ENCODE data around the gene P2RX2.

The P2RX2 gene

DNA sequence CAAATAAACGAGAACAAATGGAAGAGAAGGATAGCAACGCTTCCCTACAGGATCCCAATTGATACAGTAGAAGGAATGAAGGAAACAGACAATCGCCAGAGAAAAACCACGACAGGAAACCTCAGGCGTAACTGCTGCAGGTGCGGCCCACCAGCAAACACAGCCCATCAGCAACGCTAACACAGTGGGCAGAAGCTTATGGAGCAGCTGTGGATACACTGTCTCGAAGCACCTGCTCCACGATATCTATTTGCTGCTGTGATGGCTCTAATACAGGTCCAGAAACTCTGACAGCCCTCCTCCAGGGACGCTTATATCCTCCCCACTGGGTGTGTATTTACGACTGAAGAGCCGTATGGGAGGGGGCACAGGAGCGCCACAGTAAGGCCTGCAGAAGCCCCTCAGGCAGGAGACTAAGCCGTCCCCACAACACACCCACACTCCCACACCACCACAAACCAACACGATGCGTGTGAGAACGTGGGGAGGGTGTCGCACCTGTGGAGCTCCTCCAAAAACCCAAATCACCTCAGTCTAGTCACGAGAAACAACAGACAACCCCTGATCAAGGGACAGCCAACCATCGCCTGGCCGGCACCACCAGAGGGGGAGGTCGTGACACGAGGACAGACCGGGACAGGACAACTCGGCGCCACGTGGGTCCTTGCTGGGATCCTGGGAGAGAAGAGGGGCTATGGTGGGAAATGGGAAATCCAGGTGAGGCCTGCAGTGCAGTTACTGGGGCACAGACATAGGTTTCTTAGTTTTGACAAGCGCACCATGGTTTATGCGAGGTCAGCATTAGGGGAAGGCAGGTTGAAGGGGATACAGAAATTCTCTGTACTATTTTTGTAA is 44.6 kb downstream of the P2RX2 start:
- DNase-seq = no peak

- no peak for DNase-seq
Observed at GRCh38 chr12:132664206-132665148, 45.9 kb downstream of the P2RX2 start.

- DNase-seq = no peak
Observed at GRCh38 chr12:132665149-132665491, 46.5 kb downstream of the P2RX2 start.

GRCh38 chr12:132665794-132666193 is 47.2 kb downstream of the P2RX2 start:
- DNase-seq = no peak

DNA sequence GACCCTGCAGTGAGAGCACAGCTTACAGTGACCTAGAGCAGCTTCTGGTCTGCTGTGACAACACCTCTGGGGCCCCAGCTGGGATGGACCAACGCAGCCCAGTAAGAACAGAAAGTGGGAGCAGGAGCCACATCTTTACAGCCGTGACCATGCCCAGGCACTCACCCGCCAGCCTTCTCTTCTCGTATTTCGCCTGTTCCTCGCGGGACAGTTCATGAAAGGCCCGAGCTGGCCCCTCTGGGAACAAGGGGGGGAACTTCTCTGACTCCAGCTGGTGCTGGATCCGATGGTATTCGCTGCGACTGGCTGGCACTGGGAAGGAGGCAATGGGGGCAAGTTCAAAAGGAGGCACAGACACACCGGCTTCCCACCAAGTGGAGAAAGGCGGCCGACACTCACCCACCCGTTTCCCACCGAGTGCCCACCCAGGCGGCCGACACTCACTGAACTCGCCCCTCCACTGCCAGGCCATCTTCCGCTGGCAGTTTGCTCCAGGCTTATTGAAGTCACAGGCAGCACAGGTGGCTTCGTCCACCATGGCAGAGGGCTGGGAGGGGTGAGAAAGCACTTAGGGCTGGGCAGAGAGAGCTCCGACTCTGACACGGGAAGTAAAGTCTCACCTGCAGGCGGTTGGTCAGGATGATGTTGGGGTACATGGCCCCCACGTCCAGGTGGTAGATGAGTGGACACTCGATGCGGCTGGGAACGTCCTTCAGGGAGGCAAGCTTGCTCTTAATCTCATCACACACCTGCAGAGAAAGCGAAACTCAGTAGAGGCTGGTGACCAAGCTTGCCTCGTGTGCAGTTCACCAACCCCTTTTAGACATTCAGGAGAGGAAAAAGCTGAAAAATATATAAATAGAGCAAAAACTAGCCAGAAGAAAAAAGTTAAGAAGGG is 49.9 kb downstream of the P2RX2 start:
- no peak for DNase-seq

DNA sequence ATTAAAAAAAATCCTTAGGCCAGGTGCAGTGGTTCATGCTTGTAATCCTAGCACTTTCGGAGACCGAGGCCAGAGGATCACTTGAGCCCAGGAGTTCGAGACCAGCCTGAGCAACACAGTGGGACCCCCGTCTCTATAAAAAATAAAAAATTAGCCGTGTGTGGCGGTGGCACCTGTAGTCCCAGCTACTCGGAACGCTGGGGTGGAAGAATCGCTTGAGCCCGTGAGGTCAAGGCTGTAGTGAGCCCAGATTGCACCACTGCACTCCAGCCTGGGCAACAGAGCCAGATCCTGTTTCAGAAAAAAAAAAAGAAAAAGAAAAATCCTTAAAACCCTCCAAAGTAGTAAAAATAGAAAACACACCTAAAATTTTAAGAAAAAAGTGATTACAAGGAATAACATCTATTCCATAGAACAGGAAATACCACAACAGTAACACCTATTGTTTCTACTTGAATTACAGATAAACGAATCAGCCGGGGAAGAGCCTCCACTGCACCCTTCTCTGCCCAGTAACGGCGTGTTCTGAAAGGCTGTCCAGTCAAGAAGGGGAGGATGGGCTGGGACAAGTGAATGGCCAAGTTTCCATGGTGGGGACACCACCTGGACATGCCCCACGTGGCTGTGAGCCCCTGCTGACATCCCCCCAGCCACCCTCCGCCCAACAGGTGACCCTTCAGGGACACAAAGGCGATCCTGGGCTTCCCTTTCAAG is 50.7 kb downstream of the P2RX2 start:
- DNase-seq = no peak
